C4-2B (cell line): ENCODE measurements around the gene ZNF33A.
"Not testable (repeated sequence)": the region's sequence is repeated elsewhere in the genome, so short reads cannot be mapped to it uniquely, and the experiment has no call there.

Experiments
- ZFX ChIP-seq: fragments of 450-650 bp; IDR thresholded peaks from 2 replicates; pipeline ENCODE4 v1.6.1; 2017
- TF ChIP-seq, protein P1 (sequence below): fragments of 450-650 bp; conservative IDR thresholded peaks from 2 replicates; pipeline ENCODE4 v1.5.1; 2017; ENCODE audit warnings: mild to moderate bottlenecking

DNA sequence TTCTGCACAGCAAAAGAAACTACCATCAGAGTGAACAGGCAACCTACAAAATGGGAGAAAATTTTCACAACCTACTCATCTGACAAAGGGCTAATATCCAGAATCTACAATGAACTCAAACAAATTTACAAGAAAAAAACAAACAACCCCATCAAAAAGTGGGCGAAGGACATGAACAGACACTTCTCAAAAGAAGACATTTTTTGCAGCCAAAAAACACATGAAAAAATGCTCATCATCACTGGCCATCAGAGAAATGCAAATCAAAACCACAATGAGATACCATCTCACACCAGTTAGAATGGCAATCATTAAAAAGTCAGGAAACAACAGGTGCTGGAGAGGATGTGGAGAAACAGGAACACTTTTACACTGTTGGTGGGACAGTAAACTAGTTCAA, 10.0 kb upstream of the ZNF33A start:
- TF ChIP-seq, protein P1, sequence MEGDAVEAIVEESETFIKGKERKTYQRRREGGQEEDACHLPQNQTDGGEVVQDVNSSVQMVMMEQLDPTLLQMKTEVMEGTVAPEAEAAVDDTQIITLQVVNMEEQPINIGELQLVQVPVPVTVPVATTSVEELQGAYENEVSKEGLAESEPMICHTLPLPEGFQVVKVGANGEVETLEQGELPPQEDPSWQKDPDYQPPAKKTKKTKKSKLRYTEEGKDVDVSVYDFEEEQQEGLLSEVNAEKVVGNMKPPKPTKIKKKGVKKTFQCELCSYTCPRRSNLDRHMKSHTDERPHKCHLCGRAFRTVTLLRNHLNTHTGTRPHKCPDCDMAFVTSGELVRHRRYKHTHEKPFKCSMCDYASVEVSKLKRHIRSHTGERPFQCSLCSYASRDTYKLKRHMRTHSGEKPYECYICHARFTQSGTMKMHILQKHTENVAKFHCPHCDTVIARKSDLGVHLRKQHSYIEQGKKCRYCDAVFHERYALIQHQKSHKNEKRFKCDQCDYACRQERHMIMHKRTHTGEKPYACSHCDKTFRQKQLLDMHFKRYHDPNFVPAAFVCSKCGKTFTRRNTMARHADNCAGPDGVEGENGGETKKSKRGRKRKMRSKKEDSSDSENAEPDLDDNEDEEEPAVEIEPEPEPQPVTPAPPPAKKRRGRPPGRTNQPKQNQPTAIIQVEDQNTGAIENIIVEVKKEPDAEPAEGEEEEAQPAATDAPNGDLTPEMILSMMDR, result not testable (repeated sequence)
- not testable (repeated sequence) for TF ChIP-seq ZFX
